Neuronal stem cell (in vitro differentiated cells): ENCODE results near the gene SORT1.

Experiments
- DNase-seq: peaks from one replicate; pipeline ENCODE4 v3.0.0-alpha.2; 2013; ENCODE audit warnings: low spot score
- H2AFZ ChIP-seq: one replicate; pipeline ENCODE4 v1.6.1; 2013; ENCODE audit warnings: mild to moderate bottlenecking, low read length, inconsistent platforms
- H2AK5ac ChIP-seq: 2 replicates; pipeline ENCODE4 v1.6.1; 2013; ENCODE audit warnings: low read depth, mild to moderate bottlenecking, inconsistent platforms, low read length, moderate library complexity, mixed read lengths
- H2BK120ac ChIP-seq: 2 replicates; pipeline ENCODE4 v1.6.1; 2013; ENCODE audit warnings: low read depth, mild to moderate bottlenecking, inconsistent platforms, low read length, moderate library complexity, mixed read lengths
- H2BK12ac ChIP-seq: one replicate; pipeline ENCODE4 v1.6.1; 2013; ENCODE audit warnings: low read length, inconsistent platforms
- H2BK15ac ChIP-seq: 2 replicates; pipeline ENCODE4 v1.6.1; 2013; ENCODE audit warnings: mild to moderate bottlenecking, low read length, inconsistent platforms, mixed read lengths
- H2BK5ac ChIP-seq: one replicate; pipeline ENCODE4 v1.6.1; 2013; ENCODE audit warnings: inconsistent platforms, mild to moderate bottlenecking, low read length, moderate library complexity
- H3K14ac ChIP-seq: one replicate; pipeline ENCODE4 v1.6.1; 2013; ENCODE audit warnings: low read length, inconsistent platforms
- H3K18ac ChIP-seq: 2 replicates; pipeline ENCODE4 v1.6.1; 2013; ENCODE audit warnings: low read length, inconsistent platforms
- H3K23ac ChIP-seq: 2 replicates; pipeline ENCODE4 v1.6.1; 2013; ENCODE audit warnings: low read depth, mild to moderate bottlenecking, mixed read lengths, low read length, inconsistent platforms; ENCODE audit not compliant: poor library complexity
- H3K27ac ChIP-seq: replicated peaks from 3 replicates; pipeline ENCODE4 v1.5.1; 2013; ENCODE audit warnings: low read length, inconsistent platforms
- H3K27me3 ChIP-seq, 3 experiments: 2 replicates each; pipeline ENCODE4 v1.6.1; 2013; ENCODE audit warnings: low read length in 3 of 3, mild to moderate bottlenecking in 2 of 3, inconsistent platforms in 1 of 3, low read depth in 1 of 3, mixed read lengths in 1 of 3, moderate library complexity in 1 of 3; ENCODE audit not compliant: control insufficient read depth in 3 of 3, insufficient read depth in 3 of 3
- H3K36me3 ChIP-seq, 2 donors: replicated peaks in 1 of 2; 2 replicates each; pipeline ENCODE4 v1.6.1; 2013; ENCODE audit warnings: low read length in 2 of 2; ENCODE audit not compliant: control insufficient read depth in 2 of 2, insufficient read depth in 2 of 2
- H3K4ac ChIP-seq: 2 replicates; pipeline ENCODE4 v1.6.1; 2013; ENCODE audit warnings: inconsistent platforms, mild to moderate bottlenecking, low read length, moderate library complexity
- H3K4me1 ChIP-seq, 2 donors: 1 replicate in 1 of 2; 2 replicates in 1 of 2; pipeline ENCODE4 v1.6.1; 2013; ENCODE audit warnings: low read length in 2 of 2, low read depth in 1 of 2; ENCODE audit not compliant: control insufficient read depth in 2 of 2, insufficient read depth in 1 of 2
- H3K4me2 ChIP-seq: one replicate; pipeline ENCODE4 v1.6.1; 2013; ENCODE audit warnings: mild to moderate bottlenecking, low read length, inconsistent platforms; ENCODE audit not compliant: insufficient read depth, poor library complexity, severe bottlenecking
- H3K4me3 ChIP-seq, 2 donors: 2 replicates each; pipeline ENCODE4 v1.5.1; 2013; ENCODE audit warnings: low read length in 2 of 2, mild to moderate bottlenecking in 2 of 2, inconsistent platforms in 1 of 2, moderate library complexity in 1 of 2
- H3K79me1 ChIP-seq: one replicate; pipeline ENCODE4 v1.6.1; 2013; ENCODE audit warnings: low read depth, mild to moderate bottlenecking, inconsistent platforms, low read length, moderate library complexity
- H3K9ac ChIP-seq: one replicate; pipeline ENCODE4 v1.6.1; 2013; ENCODE audit warnings: mild to moderate bottlenecking, low read depth, low read length, inconsistent platforms; ENCODE audit not compliant: poor library complexity
- H3K9me3 ChIP-seq, 2 donors: replicated peaks in 1 of 2; 2 replicates each; pipeline versions ENCODE3 to v1.6.1; 2013; ENCODE audit warnings: low read length in 2 of 2, mild to moderate bottlenecking in 2 of 2, inconsistent platforms in 1 of 2, low read depth in 1 of 2, mixed read lengths in 1 of 2, moderate library complexity in 1 of 2; ENCODE audit not compliant: control insufficient read depth in 2 of 2, insufficient read depth in 1 of 2
- H4K8ac ChIP-seq: one replicate; pipeline ENCODE4 v1.6.1; 2013; ENCODE audit warnings: low read depth, mild to moderate bottlenecking, inconsistent platforms, low read length, moderate library complexity
- H4K91ac ChIP-seq: one replicate; pipeline ENCODE4 v1.6.1; 2013; ENCODE audit warnings: low read length, low read depth, mild to moderate bottlenecking, inconsistent platforms; ENCODE audit not compliant: poor library complexity
- WGBS, 2 donors: extraction: QIAGEN DNeasy Blood & Tissue Kit; methylation state at CpG; one replicate each; pipeline ENCODE4 v1.1.7; 2013; ENCODE audit warnings: missing lambda C conversion rate in 2 of 2, mixed read lengths in 1 of 2; ENCODE audit not compliant: insufficient read length in 2 of 2, insufficient replicate concordance in 1 of 2; ENCODE audit errors: extremely low coverage in 2 of 2; 5-methylcytosine and 5-hydroxymethylcytosine counted together

SORT1 gene

GRCh38 chr1:109347511-109347910, 50.2 kb downstream of the SORT1 start:
- Histone ChIP-seq H3K4me3 (peak overlapping the region in 1 of 2 donors; percentile 59), H3K36me3 (peaks cover 13 to 94% of the 10 kb centered on the region in 2 donors), H2AFZ (no peak overlapping the region), H3K9me3 (no peaks in the 10 kb centered on the region), H3K4me1 (no peaks in the 10 kb centered on the region), H3K27ac (no peak overlapping the region), H3K4ac (no peak overlapping the region), H4K8ac (no peak overlapping the region), H3K9ac (no peak overlapping the region), H2BK15ac (no peak overlapping the region), H3K14ac (no peak overlapping the region), H2BK120ac (no peak overlapping the region), H3K79me1 (no peaks in the 10 kb centered on the region), H2AK5ac (no peak overlapping the region), H2BK12ac (no peak overlapping the region), H3K18ac (no peak overlapping the region), H3K27me3 (no peaks in the 10 kb centered on the region), H3K23ac (no peak overlapping the region), H3K4me2 (no peak overlapping the region), H4K91ac (no peak overlapping the region), H2BK5ac (no peak overlapping the region)
- no CpG with 5 or more reads among the region's 6 CpGs for WGBS, 2 donors
- DNase-seq = no peak

- no peak overlapping the region for H2BK12ac ChIP-seq
- H2AK5ac ChIP-seq = no peak overlapping the region
- no peak overlapping the region for H4K91ac ChIP-seq
- no peak overlapping the region for H3K18ac ChIP-seq
- H3K4me1 ChIP-seq = no peaks in the 10 kb centered on the region
- H3K27ac ChIP-seq = no peak overlapping the region
- no peak overlapping the region for H2AFZ ChIP-seq
- no peaks in the 10 kb centered on the region for H3K79me1 ChIP-seq
- no peak for DNase-seq
- H4K8ac ChIP-seq = no peak overlapping the region
- no peak overlapping the region for H3K9ac ChIP-seq
- no peak overlapping the region for H2BK15ac ChIP-seq
- no peak overlapping the region for H3K23ac ChIP-seq
- peaks cover 0 to 2% of the 10 kb centered on the region in 2 donors for H3K9me3 ChIP-seq
- no peak overlapping the region for H3K4me2 ChIP-seq
- no peaks in the 10 kb centered on the region for H3K27me3 ChIP-seq
- H2BK120ac ChIP-seq = no peak overlapping the region
- peaks cover 17 to 89% of the 10 kb centered on the region in 2 donors for H3K36me3 ChIP-seq
- H3K4me3 ChIP-seq = no peak overlapping the region
- no peak overlapping the region for H3K4ac ChIP-seq
- H2BK5ac ChIP-seq = no peak overlapping the region
- no peak overlapping the region for H3K14ac ChIP-seq
- no CpG with 5 or more reads among the region's 9 CpGs for WGBS, 2 donors
Measured at GRCh38 chr1:109341944-109342930, 55.5 kb downstream of the SORT1 start.

- Histone ChIP-seq H2BK15ac (no peak overlapping the region), H3K4ac (no peak overlapping the region), H4K8ac (no peak overlapping the region), H3K9ac (no peak overlapping the region), H3K36me3 (peaks cover 27 to 90% of the 10 kb centered on the region in 2 donors), H3K9me3 (peaks cover 0 to 3% of the 10 kb centered on the region in 2 donors), H3K27me3 (no peaks in the 10 kb centered on the region), H3K4me2 (no peak overlapping the region), H3K18ac (no peak overlapping the region), H3K23ac (no peak overlapping the region), H2BK12ac (no peak overlapping the region), H3K27ac (no peak overlapping the region), H3K4me3 (no peak overlapping the region), H3K4me1 (no peaks in the 10 kb centered on the region), H2BK5ac (no peak overlapping the region), H3K14ac (no peak overlapping the region), H3K79me1 (no peaks in the 10 kb centered on the region), H2AFZ (no peak overlapping the region), H2AK5ac (no peak overlapping the region), H2BK120ac (no peak overlapping the region), H4K91ac (no peak overlapping the region)
- no CpG with 5 or more reads among the region's 3 CpGs for WGBS, 2 donors
- no peak for DNase-seq
Measured at GRCh38 chr1:109338608-109339007, 59.1 kb downstream of the SORT1 start.

- Histone ChIP-seq H3K14ac (no peak overlapping the region), H3K9me3 (peaks cover 2 to 3% of the 10 kb centered on the region in 2 donors), H3K4me1 (no peaks in the 10 kb centered on the region), H2BK5ac (no peak overlapping the region), H4K8ac (no peak overlapping the region), H4K91ac (no peak overlapping the region), H2AK5ac (no peak overlapping the region), H3K79me1 (no peaks in the 10 kb centered on the region), H2AFZ (no peak overlapping the region), H3K18ac (no peak overlapping the region), H3K27me3 (no peaks in the 10 kb centered on the region), H2BK15ac (no peak overlapping the region), H2BK12ac (no peak overlapping the region), H3K9ac (no peak overlapping the region), H3K36me3 (peaks cover 25 to 90% of the 10 kb centered on the region in 2 donors), H3K23ac (no peak overlapping the region), H3K27ac (no peak overlapping the region), H3K4me3 (no peak overlapping the region), H2BK120ac (no peak overlapping the region), H3K4me2 (no peak overlapping the region), H3K4ac (no peak overlapping the region)
- WGBS, 2 donors = no CpG with 5 or more reads among the region's 6 CpGs
- no peak for DNase-seq
Measured at GRCh38 chr1:109338091-109338490, 59.6 kb downstream of the SORT1 start.
